GM12878 (cell line): ENCODE results near the gene PPP1R18. TPM values are rescaled to one million over a fixed set of nuclear protein-coding genes. Genes with fewer than 3 reads are reported as not detected.

Experiments used
- ATAC-seq: fragments of 200-7000 bp; cut with Tn5 transposase; 3 replicates; pipeline ENCODE4 v1.9.1; 2020; ENCODE audit warnings: mild to moderate bottlenecking, moderate library complexity
- BruUV-seq: library from RNA; stranded (reverse); fragments of 400-500 nt; replicated peaks from 2 replicates; lab custom pipeline; 2021; lab: Mats Ljungman, UMichigan
- CTCF ChIA-PET: fragments of 300-600 bp; sonication (Branson Sonifier 250); formaldehyde crosslinking; extraction: SDS; loops from one replicate; lab custom pipeline; 2021; ENCODE audit warnings: inconsistent platforms; lab: Yijun Ruan, JAX
- POLR2A ChIA-PET: fragments of 350-600 bp; formaldehyde crosslinking; extraction: SDS; loops from one replicate; lab custom pipeline; 2021; ENCODE audit warnings: inconsistent platforms; lab: Charles Lee
- RAD21 ChIA-PET: fragments of 300-600 bp; sonication (Branson Sonifier 250); formaldehyde crosslinking; loops from one replicate; lab custom pipeline; 2023; ENCODE audit warnings: antibody characterized with exemption; ENCODE audit not compliant: unreplicated experiment; lab: Charles Lee
- SMC1A ChIA-PET: fragments of 300-600 bp; sonication (Branson Sonifier 250); formaldehyde crosslinking; loops from one replicate; lab custom pipeline; 2023; ENCODE audit not compliant: unreplicated experiment, uncharacterized antibody; lab: Charles Lee
- DNase-seq: peaks from one replicate; pipeline ENCODE4 v3.0.0-alpha.2; 2011; ENCODE audit warnings: low read depth, low spot score
- FAIRE-seq: peaks from 3 replicates; lab custom pipeline; 2011; peaks lifted over from hg19 to GRCh38; lab: Jason Lieb, UNC
- H2AFZ ChIP-seq: 2 replicates; pipeline ENCODE4 v1.6.0; 2011; ENCODE audit warnings: low read depth, low read length, control low read depth; ENCODE audit not compliant: control insufficient read depth
- H3K27ac ChIP-seq: 2 replicates; pipeline ENCODE4 v1.5.1; 2011; ENCODE audit warnings: control low read depth; ENCODE audit not compliant: control insufficient read depth, insufficient read depth
- H3K27me3 ChIP-seq, 2 experiments: replicated peaks in 1 of 2; 2 replicates each; pipeline versions ENCODE4 v1.6.0 to v1.6.1; 2011; ENCODE audit warnings: low read length in 1 of 2; ENCODE audit not compliant: control insufficient read depth in 2 of 2, insufficient read depth in 2 of 2
- H3K36me3 ChIP-seq, 2 experiments: 2 replicates each; pipeline ENCODE4 v1.5.1; 2011; ENCODE audit warnings: low read length in 1 of 2; ENCODE audit not compliant: control insufficient read depth in 2 of 2, insufficient read depth in 2 of 2
- H3K4me1 ChIP-seq: 2 replicates; pipeline ENCODE4 v1.6.1; 2011; ENCODE audit warnings: mild to moderate bottlenecking, low read length, moderate library complexity, mixed read lengths; ENCODE audit not compliant: control insufficient read depth, insufficient read depth
- H3K4me2 ChIP-seq: 2 replicates; pipeline ENCODE4 v1.6.0; 2011; ENCODE audit warnings: control low read depth; ENCODE audit not compliant: control insufficient read depth, insufficient read depth
- H3K4me3 ChIP-seq: fragments of 200-600 bp; sonication (generic); 2 replicates; pipeline ENCODE4 v1.5.1; 2016
- H3K79me2 ChIP-seq: 2 replicates; pipeline ENCODE4 v1.6.0; 2011; ENCODE audit warnings: low read length; ENCODE audit not compliant: control insufficient read depth, insufficient read depth
- H3K9ac ChIP-seq: 2 replicates; pipeline ENCODE4 v1.8.0; 2011; ENCODE audit warnings: low read length, control low read depth, mixed read lengths; ENCODE audit not compliant: control insufficient read depth, insufficient read depth
- H3K9me3 ChIP-seq: replicated peaks from 3 replicates; pipeline ENCODE4 v1.5.1; 2011; ENCODE audit warnings: mild to moderate bottlenecking, low read length; ENCODE audit not compliant: control insufficient read depth, insufficient read depth
- H4K20me1 ChIP-seq: 2 replicates; pipeline ENCODE4 v1.6.0; 2011; ENCODE audit not compliant: control insufficient read depth, insufficient read depth
- ATF3 ChIP-seq: IDR thresholded peaks from 2 replicates; pipeline ENCODE4 v1.6.1; 2011; ENCODE audit warnings: low read depth, mild to moderate bottlenecking, low read length, moderate library complexity, borderline replicate concordance; ENCODE audit errors: extremely low read depth
- BACH1 ChIP-seq: fragments of 450-650 bp; IDR thresholded peaks from 2 replicates; pipeline ENCODE4 v1.6.1; 2017; ENCODE audit warnings: mild to moderate bottlenecking, borderline replicate concordance
- CREB1 ChIP-seq: IDR thresholded peaks from 2 replicates; pipeline ENCODE4 v1.6.1; 2012; ENCODE audit warnings: low read depth, mild to moderate bottlenecking, inconsistent platforms
- E4F1 ChIP-seq: fragments of 450-650 bp; IDR thresholded peaks from 2 replicates; pipeline ENCODE4 v1.6.1; 2018; ENCODE audit warnings: borderline replicate concordance, mild to moderate bottlenecking; ENCODE audit not compliant: partially characterized antibody
- KAT2A ChIP-seq: conservative IDR thresholded peaks from 2 replicates; pipeline ENCODE4 v1.6.1; 2011; ENCODE audit warnings: low read depth, low read length; ENCODE audit not compliant: control insufficient read depth
- MYB ChIP-seq: fragments of 150-350 bp; IDR thresholded peaks from 2 replicates; pipeline ENCODE4 v1.6.1; 2014; ENCODE audit warnings: mild to moderate bottlenecking, low read depth, low read length, borderline replicate concordance
- PKNOX1 ChIP-seq: fragments of 450-650 bp; IDR thresholded peaks from 2 replicates; pipeline ENCODE4 v1.6.1; 2016; ENCODE audit warnings: mild to moderate bottlenecking
- POLR2AphosphoS2 ChIP-seq: IDR thresholded peaks from 2 replicates; pipeline ENCODE4 v1.6.1; 2011; ENCODE audit warnings: low read depth, mild to moderate bottlenecking, low read length, improper control_type of control experiment, moderate library complexity
- RELA ChIP-seq: fragments of 450-650 bp; IDR thresholded peaks from 2 replicates; pipeline ENCODE4 v1.8.0; 2014; ENCODE audit warnings: borderline replicate concordance; ENCODE audit not compliant: partially characterized antibody
- RUNX3 ChIP-seq: IDR thresholded peaks from 2 replicates; pipeline ENCODE4 v1.6.1; 2012; ENCODE audit warnings: low read length, inconsistent platforms
- SKIL ChIP-seq: fragments of 450-650 bp; IDR thresholded peaks from 2 replicates; pipeline ENCODE4 v1.6.1; 2017; ENCODE audit warnings: mild to moderate bottlenecking, low read depth, inconsistent platforms; ENCODE audit not compliant: poor library complexity, severe bottlenecking
- SP1 ChIP-seq: IDR thresholded peaks from one replicate; pipeline ENCODE4 v1.6.1; 2011; ENCODE audit warnings: low read depth, low read length
- SUPT20H ChIP-seq: IDR thresholded peaks from 2 replicates; pipeline ENCODE4 v1.6.1; 2011; ENCODE audit warnings: low read depth, mild to moderate bottlenecking, low read length, moderate library complexity, borderline replicate concordance; ENCODE audit not compliant: control insufficient read depth
- WRNIP1 ChIP-seq: IDR thresholded peaks from 2 replicates; pipeline ENCODE4 v1.6.1; 2011; ENCODE audit warnings: low read depth, low read length, improper control_type of control experiment, borderline replicate concordance
- WGBS: methylation state at CpG from one replicate; pipeline ENCODE4 v1.1.6; 2016; ENCODE audit warnings: low lambda C conversion rate; ENCODE audit not compliant: insufficient replicate concordance, insufficient coverage; ENCODE audit errors: missing lambda C conversion rate; 5-methylcytosine and 5-hydroxymethylcytosine counted together
- in situ Hi-C: fragments of 300-500 bp; cut with MboI; formaldehyde crosslinking; loops from 9 replicates; pipeline ENCODE4 v1.14.3; 2018; ENCODE audit warnings: mixed read lengths
- intact Hi-C: fragments of 100-400 bp; cut with micrococcal nuclease; formaldehyde crosslinking; loops from one replicate; pipeline ENCODE4 v1.14.2; 2022; ENCODE audit not compliant: unreplicated experiment
- polyA plus RNA-seq, 11 experiments: library from polyadenylated mRNA; depleted of rRNA in 4 of 11; unstranded in 6 of 11; stranded (reverse) in 5 of 11; fragments of >200 nt; fragmentation: Nextera tagmentation in 4 of 11; fragmentation: Illumina TruSeq in 1 of 11; extraction: Ambion mirVana in 4 of 11; extraction: Trizol in 1 of 11; gene quantifications; 1 replicate in 1 of 11; 2 replicates in 10 of 11; pipeline versions ENCODE4 v1.2.1 to v1.2.3, GENCODE V29; 2011 to 2016; ENCODE audit warnings: inconsistent platforms in 2 of 11, missing spikeins in 2 of 11, low read depth in 1 of 11
- total RNA-seq, 4 experiments: library from RNA; depleted of rRNA in 3 of 4; stranded (reverse); fragments of >200 nt in 3 of 4; fragmentation: Illumina TruSeq in 1 of 4; extraction: Trizol in 1 of 4; gene quantifications; 2 replicates each; pipeline versions ENCODE4 v1.2.1 to v1.2.3, GENCODE V29; 2013 to 2021

The PPP1R18 gene
- total and polyA plus RNA-seq, 10 of the 15 experiments (the other 5 are each of a cell fraction or from before 2014, with no cell fraction given) = 21.0 to 119 (median 52.6) TPM

GRCh38 chr6:30651143-30651542 lies 35.3 kb downstream of the PPP1R18 start (continued):
- TF ChIP-seq SKIL (no peak), WRNIP1 (no peak), MYB (no peak), BACH1 (no peak), POLR2AphosphoS2 (no peak), RUNX3 (no peak), SUPT20H (no peak)
- TF ChIP-seq, all 136 proteins: peak for 0

- Histone ChIP-seq H3K9me3 (no peaks in the 10 kb centered on the region), H3K27ac (peak overlapping the region; percentile 87), H3K4me3 (peak overlapping the region; percentile 77), H3K9ac (peak overlapping the region; percentile 88), H3K4me1 (peaks cover 2% of the 10 kb centered on the region; the same call in 1 of the 2 replicates), H4K20me1 (no peaks in the 10 kb centered on the region), H3K27me3 (no peaks in the 10 kb centered on the region), H3K4me2 (peak overlapping the region; percentile 73), H2AFZ (peak overlapping the region; percentile 93), H3K36me3 (peaks cover 0 to 3% of the 10 kb centered on the region in 2 experiments; a peak in 3 of 4 replicates), H3K79me2 (peaks cover 16% of the 10 kb centered on the region)
- WGBS = under 1% methylated on average over 73 of the region's 78 CpGs
- ChIA-PET SMC1A (interaction anchor here (0.8 to 1.6 kb wide), 5 partner anchors 9 to 440 kb away, joined by 3 to 6 read pairs (median 4); no protein-coding TSS in a partner anchor), RAD21 (no interaction called here), POLR2A (interaction anchor here (1.1 kb wide), 1 partner anchor 35 kb away, joined by 7 read pairs; no protein-coding TSS in a partner anchor), CTCF (interaction anchor here (0.8 to 1.5 kb wide), 5 partner anchors 25 to 106 kb away, joined by 3 to 7 read pairs (median 4); partner anchors contain the start of gene DHX16)
- in situ Hi-C loops (no loop called here), intact Hi-C loops (loop anchor here (2.0 kb wide), 1 partner anchor 25 kb away; the partner anchor contains the start of gene DHX16)
- no TSS peak for BruUV-seq
- ATAC-seq (peak; percentile 94), DNase-seq (peak; percentile 24), FAIRE-seq (peak; percentile 68)
- TF ChIP-seq E4F1 (no peak), CREB1 (peak; percentile 5; the same call in 1 of the 2 replicates), ATF3 (no peak), SP1 (peak; percentile 7), KAT2A (no peak), PKNOX1 (0 out of 2 replicates have a peak, but pooled peaks have one; percentile 14), RELA (peak; percentile 15)
These were observed 39.0 kb downstream of the PPP1R18 start for GRCh38 chr6:30647242-30648116.
